ENCODE measurements around the gene SLC43A2. TPM values are rescaled to one million over a fixed set of nuclear protein-coding genes. Genes with fewer than 3 reads are reported as not detected.
A peak's percentile ranks its signal among the peaks of the same experiment; 100 is the strongest.

Gene SLC43A2
- total and polyA plus RNA-seq, 2 of the 13 experiments (the other 11 are each of a cell fraction or from before 2014, with no cell fraction given) = 7.3 to 20.0 TPM

DNA sequence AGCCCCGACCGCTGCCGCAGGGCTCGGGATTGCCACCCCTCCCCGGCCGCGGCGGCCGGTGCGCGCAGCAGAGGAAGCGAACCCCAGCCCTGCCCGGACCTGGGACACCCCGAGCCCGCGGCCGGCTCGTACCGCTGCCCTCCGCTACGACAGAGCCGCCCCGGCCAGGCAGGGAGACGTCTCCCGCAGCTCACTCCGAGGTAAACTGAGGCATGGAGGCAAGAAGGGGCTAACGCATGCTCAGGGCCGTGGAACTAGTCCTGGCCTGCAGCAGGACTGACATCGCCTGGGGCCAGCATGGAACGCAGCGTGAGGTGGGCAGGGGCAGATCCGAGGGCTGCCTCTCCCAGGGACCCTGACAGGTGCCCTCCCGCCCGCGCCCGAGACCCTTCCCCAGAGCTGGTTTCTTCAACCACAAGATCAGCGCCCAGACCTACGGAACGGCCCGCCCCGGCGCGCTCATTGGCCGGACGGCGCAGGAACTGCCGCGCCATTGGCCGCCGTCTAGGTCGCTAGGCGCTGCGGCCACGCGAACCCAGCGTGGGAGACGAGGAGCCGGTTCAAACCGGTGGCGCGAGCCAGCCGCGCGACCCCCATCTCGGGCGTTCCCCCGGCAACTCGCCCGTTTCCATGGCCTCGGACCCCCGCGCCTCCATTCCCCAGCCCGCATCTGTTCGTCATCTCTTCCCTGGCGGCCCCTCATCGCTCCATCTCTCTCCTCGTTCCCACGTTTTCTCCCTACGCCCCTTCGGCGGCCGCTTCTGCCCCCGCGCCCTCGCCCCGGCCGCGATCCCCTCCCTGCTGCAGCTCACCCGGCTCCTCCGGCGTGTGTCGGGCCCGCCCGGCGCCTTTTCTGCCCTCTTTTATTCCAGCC, at the start of gene SLC43A2 (continued):
- no peak for TF ChIP-seq HNRNPK (IDR thresholded peaks at IDR 0.05; ENCODE audit: low read depth, low read length, poor library complexity, severe bottlenecking)
- peak; percentile 45; the same call in 1 of the 3 replicates for TF ChIP-seq MXI1 (IDR thresholded peaks at IDR 0.05; ENCODE audit: borderline replicate concordance, low read depth, low read length)
- TF ChIP-seq, protein P1, sequence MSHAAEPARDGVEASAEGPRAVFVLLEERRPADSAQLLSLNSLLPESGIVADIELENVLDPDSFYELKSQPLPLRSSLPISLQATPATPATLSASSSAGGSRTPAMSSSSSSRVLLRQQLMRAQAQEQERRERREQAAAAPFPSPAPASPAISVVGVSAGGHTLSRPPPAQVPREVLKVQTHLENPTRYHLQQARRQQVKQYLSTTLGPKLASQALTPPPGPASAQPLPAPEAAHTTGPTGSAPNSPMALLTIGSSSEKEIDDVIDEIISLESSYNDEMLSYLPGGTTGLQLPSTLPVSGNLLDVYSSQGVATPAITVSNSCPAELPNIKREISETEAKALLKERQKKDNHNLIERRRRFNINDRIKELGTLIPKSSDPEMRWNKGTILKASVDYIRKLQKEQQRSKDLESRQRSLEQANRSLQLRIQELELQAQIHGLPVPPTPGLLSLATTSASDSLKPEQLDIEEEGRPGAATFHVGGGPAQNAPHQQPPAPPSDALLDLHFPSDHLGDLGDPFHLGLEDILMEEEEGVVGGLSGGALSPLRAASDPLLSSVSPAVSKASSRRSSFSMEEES (CRISPR knock-in tag; IDR thresholded peaks at IDR 0.05) = no peak
- TF ChIP-seq RFX1 (IDR thresholded peaks at IDR 0.05) = peak; percentile 39; the same call in 1 of the 2 replicates
- TF ChIP-seq THAP11 (CRISPR knock-in tag; IDR thresholded peaks at IDR 0.05) = no peak
- no peak for TF ChIP-seq SIX1 (CRISPR knock-in tag; IDR thresholded peaks at IDR 0.05; ENCODE audit: borderline replicate concordance)
- TF ChIP-seq FOXP1 (IDR thresholded peaks at IDR 0.05) = no peak
- TF ChIP-seq FOXP1 (CRISPR knock-in tag; IDR thresholded peaks at IDR 0.05) = no peak
- TF ChIP-seq ARNTL (CRISPR knock-in tag; IDR thresholded peaks at IDR 0.05) = peak; percentile 43; the same call in 1 of the 2 replicates
- TF ChIP-seq ZNF780A (CRISPR knock-in tag; IDR thresholded peaks at IDR 0.05) = no peak
- TF ChIP-seq NR3C1 (CRISPR knock-in tag; IDR thresholded peaks at IDR 0.05) = no peak
- 0 out of 2 replicates have a peak, but pooled peaks have one; percentile 54 for TF ChIP-seq ZNF138 (CRISPR knock-in tag; IDR thresholded peaks at IDR 0.05; ENCODE audit: low read depth)
- no peak for TF ChIP-seq ETV5 (CRISPR knock-in tag; IDR thresholded peaks at IDR 0.05; ENCODE audit: borderline replicate concordance)
- TF ChIP-seq ZNF792 (CRISPR knock-in tag; IDR thresholded peaks at IDR 0.05) = no peak; the same call in 1 of the 2 replicates
- no peak for TF ChIP-seq ISL2 (CRISPR knock-in tag; IDR thresholded peaks at IDR 0.05)
- no peak for TF ChIP-seq MED8 (CRISPR knock-in tag; IDR thresholded peaks at IDR 0.05; ENCODE audit: insufficient replicate concordance)
- no peak for TF ChIP-seq ZNF44 (CRISPR knock-in tag; IDR thresholded peaks at IDR 0.05)
- no peak for TF ChIP-seq ZKSCAN5 (CRISPR knock-in tag; IDR thresholded peaks at IDR 0.05)
- no peak; the same call in 1 of the 2 replicates for TF ChIP-seq ZNF510 (CRISPR knock-in tag; IDR thresholded peaks at IDR 0.05; ENCODE audit: low read depth)
- TF ChIP-seq ZSCAN20 (CRISPR knock-in tag; IDR thresholded peaks at IDR 0.05; ENCODE audit: borderline replicate concordance) = no peak
- TF ChIP-seq ZNF441 (CRISPR knock-in tag; IDR thresholded peaks at IDR 0.05; ENCODE audit: borderline replicate concordance) = no peak; the same call in 1 of the 2 replicates
- TF ChIP-seq, protein P2, sequence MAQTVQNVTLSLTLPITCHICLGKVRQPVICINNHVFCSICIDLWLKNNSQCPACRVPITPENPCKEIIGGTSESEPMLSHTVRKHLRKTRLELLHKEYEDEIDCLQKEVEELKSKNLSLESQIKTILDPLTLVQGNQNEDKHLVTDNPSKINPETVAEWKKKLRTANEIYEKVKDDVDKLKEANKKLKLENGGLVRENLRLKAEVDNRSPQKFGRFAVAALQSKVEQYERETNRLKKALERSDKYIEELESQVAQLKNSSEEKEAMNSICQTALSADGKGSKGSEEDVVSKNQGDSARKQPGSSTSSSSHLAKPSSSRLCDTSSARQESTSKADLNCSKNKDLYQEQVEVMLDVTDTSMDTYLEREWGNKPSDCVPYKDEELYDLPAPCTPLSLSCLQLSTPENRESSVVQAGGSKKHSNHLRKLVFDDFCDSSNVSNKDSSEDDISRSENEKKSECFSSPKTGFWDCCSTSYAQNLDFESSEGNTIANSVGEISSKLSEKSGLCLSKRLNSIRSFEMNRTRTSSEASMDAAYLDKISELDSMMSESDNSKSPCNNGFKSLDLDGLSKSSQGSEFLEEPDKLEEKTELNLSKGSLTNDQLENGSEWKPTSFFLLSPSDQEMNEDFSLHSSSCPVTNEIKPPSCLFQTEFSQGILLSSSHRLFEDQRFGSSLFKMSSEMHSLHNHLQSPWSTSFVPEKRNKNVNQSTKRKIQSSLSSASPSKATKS (CRISPR knock-in tag; IDR thresholded peaks at IDR 0.05) = no peak
- TF ChIP-seq SMAD3 (CRISPR knock-in tag; IDR thresholded peaks at IDR 0.05) = no peak; the same call in 1 of the 2 replicates
- TF ChIP-seq RBAK (CRISPR knock-in tag; IDR thresholded peaks at IDR 0.05) = no peak
- TF ChIP-seq TRIM24 (CRISPR knock-in tag; IDR thresholded peaks at IDR 0.05) = no peak
- TF ChIP-seq LCORL (IDR thresholded peaks at IDR 0.05) = no peak
- TF ChIP-seq LCORL (CRISPR knock-in tag; IDR thresholded peaks at IDR 0.05) = 0 out of 2 replicates have a peak, but pooled peaks have one; percentile 2
- no peak for TF ChIP-seq NONO (IDR thresholded peaks at IDR 0.05)
- no peak; the same call in 1 of the 2 replicates for TF ChIP-seq NONO (CRISPR knock-in tag; conservative IDR thresholded peaks at IDR 0.05)
- peak; percentile 75 for TF ChIP-seq ZNF274 (CRISPR knock-in tag; IDR thresholded peaks at IDR 0.05)
- no peak for TF ChIP-seq ZBTB8A (CRISPR knock-in tag; IDR thresholded peaks at IDR 0.05; ENCODE audit: borderline replicate concordance, low read depth)

Data from HepG2 (cell line).